ENCODE results near the gene POU2AF2. TPM values are rescaled to one million over a fixed set of nuclear protein-coding genes. Genes with fewer than 3 reads are reported as not detected.

POU2AF2 gene
- total and polyA plus RNA-seq, 4 donors, result not detected

DNA sequence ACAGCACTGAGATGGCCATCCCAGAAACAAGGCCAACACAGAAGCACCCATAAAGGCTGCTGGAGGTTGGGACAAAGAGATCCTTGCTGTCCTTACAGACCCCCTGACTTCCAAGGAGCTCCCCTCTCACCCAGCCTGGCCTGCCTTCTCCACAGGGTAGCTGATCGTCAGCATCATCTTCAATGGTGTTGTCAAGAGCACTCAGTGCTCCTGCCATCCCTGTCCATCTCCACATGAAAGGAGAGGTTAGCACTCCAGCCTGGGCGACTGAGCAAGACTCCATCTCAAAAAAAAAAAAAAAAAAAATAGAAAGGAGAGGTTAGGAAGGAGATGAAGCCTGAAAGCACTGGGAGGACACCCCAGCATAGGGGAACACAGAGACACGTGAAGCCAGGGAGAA, 50.7 kb downstream of the POU2AF2 start:
- H3K36me3 ChIP-seq (ENCODE audit: control insufficient read depth in 4 of 4, insufficient read depth in 3 of 4, low read depth in 1 of 4, low read length in 3 of 4), result no peaks in the 10 kb centered on the region
- no peak overlapping the region for H3K4me3 ChIP-seq (ENCODE audit: low read depth in 1 of 3, low read length in 3 of 3)
- H3K4me1 ChIP-seq (ENCODE audit: control insufficient read depth in 4 of 4, insufficient read depth in 4 of 4, low read length in 3 of 4), result peaks cover 6 to 24% (median 18%) of the 10 kb centered on the region in 4 donors
- WGBS, result 97% methylated on average over 3 of the region's 3 CpGs
- no peak for DNase-seq (ENCODE audit: low spot score)
- no peak overlapping the region for H3K27ac ChIP-seq (ENCODE audit: low read depth in 1 of 2, low read length in 2 of 2)
- TF ChIP-seq FOXA1 (IDR thresholded peaks at IDR 0.05) (no peak), SP1 (IDR thresholded peaks at IDR 0.05) (no peak)
- H3K9ac ChIP-seq (ENCODE audit: low read depth in 1 of 2, low read length in 2 of 2), result no peak overlapping the region
- H3K27me3 ChIP-seq (ENCODE audit: control insufficient read depth in 4 of 4, insufficient read depth in 4 of 4, low read length in 3 of 4), result no peaks in the 10 kb centered on the region
- no peaks in the 10 kb centered on the region for H3K9me3 ChIP-seq (ENCODE audit: control insufficient read depth in 4 of 4, low read length in 3 of 4)

DNA sequence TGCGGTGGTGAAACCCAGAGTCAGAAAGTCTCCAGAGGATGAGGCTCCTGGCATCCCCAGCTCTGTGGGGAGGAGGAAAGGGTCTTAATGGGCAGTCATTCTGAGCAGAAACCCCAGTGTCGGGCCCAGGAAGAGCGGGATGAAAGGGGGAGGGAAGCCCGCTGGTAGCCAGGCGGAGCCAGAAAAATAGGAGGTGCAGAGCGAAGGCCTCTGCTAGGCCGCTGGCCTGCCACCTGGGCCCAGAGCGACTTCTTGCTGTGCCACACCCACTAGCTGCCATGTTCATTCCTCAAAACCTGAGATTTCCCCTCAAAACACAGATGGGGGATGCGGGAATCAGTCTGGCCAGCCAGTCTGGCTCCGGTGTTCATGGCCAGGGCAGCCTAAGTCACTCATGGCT, 52.2 kb downstream of the POU2AF2 start:
- 98% methylated on average over 10 of the region's 10 CpGs for whole genome bisulfite sequencing
- no peaks in the 10 kb centered on the region for H3K9me3 ChIP-seq (ENCODE audit: control insufficient read depth in 4 of 4, low read length in 3 of 4)
- H3K4me1 ChIP-seq (ENCODE audit: control insufficient read depth in 4 of 4, insufficient read depth in 4 of 4, low read length in 3 of 4), result peaks cover 6 to 38% (median 33%) of the 10 kb centered on the region in 4 donors
- no peaks in the 10 kb centered on the region for H3K27me3 ChIP-seq (ENCODE audit: control insufficient read depth in 4 of 4, insufficient read depth in 4 of 4, low read length in 3 of 4)
- H3K4me3 ChIP-seq (ENCODE audit: low read depth in 1 of 3, low read length in 3 of 3), result no peak overlapping the region
- H3K9ac ChIP-seq (ENCODE audit: low read depth in 1 of 2, low read length in 2 of 2), result no peak overlapping the region
- TF ChIP-seq HNF4A (conservative IDR thresholded peaks at IDR 0.05) (no peak), CTCF (IDR thresholded peaks at IDR 0.05; ENCODE audit: low read depth, low read length, missing input control) (no peak), FOXA1 (IDR thresholded peaks at IDR 0.05) (no peak), ATF3 (IDR thresholded peaks at IDR 0.05) (no peak), RAD21 (IDR thresholded peaks at IDR 0.05) (no peak), HNF4G (IDR thresholded peaks at IDR 0.05) (no peak)
- TF ChIP-seq, protein P1, sequence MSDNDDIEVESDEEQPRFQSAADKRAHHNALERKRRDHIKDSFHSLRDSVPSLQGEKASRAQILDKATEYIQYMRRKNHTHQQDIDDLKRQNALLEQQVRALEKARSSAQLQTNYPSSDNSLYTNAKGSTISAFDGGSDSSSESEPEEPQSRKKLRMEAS (IDR thresholded peaks at IDR 0.05), result no peak
- TF ChIP-seq, protein P2, sequence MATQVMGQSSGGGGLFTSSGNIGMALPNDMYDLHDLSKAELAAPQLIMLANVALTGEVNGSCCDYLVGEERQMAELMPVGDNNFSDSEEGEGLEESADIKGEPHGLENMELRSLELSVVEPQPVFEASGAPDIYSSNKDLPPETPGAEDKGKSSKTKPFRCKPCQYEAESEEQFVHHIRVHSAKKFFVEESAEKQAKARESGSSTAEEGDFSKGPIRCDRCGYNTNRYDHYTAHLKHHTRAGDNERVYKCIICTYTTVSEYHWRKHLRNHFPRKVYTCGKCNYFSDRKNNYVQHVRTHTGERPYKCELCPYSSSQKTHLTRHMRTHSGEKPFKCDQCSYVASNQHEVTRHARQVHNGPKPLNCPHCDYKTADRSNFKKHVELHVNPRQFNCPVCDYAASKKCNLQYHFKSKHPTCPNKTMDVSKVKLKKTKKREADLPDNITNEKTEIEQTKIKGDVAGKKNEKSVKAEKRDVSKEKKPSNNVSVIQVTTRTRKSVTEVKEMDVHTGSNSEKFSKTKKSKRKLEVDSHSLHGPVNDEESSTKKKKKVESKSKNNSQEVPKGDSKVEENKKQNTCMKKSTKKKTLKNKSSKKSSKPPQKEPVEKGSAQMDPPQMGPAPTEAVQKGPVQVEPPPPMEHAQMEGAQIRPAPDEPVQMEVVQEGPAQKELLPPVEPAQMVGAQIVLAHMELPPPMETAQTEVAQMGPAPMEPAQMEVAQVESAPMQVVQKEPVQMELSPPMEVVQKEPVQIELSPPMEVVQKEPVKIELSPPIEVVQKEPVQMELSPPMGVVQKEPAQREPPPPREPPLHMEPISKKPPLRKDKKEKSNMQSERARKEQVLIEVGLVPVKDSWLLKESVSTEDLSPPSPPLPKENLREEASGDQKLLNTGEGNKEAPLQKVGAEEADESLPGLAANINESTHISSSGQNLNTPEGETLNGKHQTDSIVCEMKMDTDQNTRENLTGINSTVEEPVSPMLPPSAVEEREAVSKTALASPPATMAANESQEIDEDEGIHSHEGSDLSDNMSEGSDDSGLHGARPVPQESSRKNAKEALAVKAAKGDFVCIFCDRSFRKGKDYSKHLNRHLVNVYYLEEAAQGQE (IDR thresholded peaks at IDR 0.05), result no peak
- no peak for DNase-seq (ENCODE audit: low spot score)
- no peaks in the 10 kb centered on the region for H3K36me3 ChIP-seq (ENCODE audit: control insufficient read depth in 4 of 4, insufficient read depth in 3 of 4, low read depth in 1 of 4, low read length in 3 of 4)
- H3K27ac ChIP-seq (ENCODE audit: low read depth in 1 of 2, low read length in 2 of 2), result no peak overlapping the region

GRCh38 chr11:111298413-111299100, 53.0 kb downstream of the POU2AF2 start, which contains the start of gene POU2AF3:
TSS of gene POU2AF3 (plus strand) at chr11:111298546. CDS start at chr11:111298582, 36 bp downstream.
- WGBS, result 28% methylated on average over 57 of the region's 57 CpGs
- peak; percentile 45 for DNase-seq (ENCODE audit: low spot score)

More at GRCh38 chr11:111298413-111299100, 53.0 kb downstream of the POU2AF2 start, which contains the start of gene POU2AF3:
- H3K27me3 ChIP-seq (ENCODE audit: control insufficient read depth in 4 of 4, insufficient read depth in 4 of 4, low read length in 3 of 4), result no peaks in the 10 kb centered on the region
- no peaks in the 10 kb centered on the region for H3K9me3 ChIP-seq (ENCODE audit: control insufficient read depth in 4 of 4, low read length in 3 of 4)
- no peaks in the 10 kb centered on the region for H3K36me3 ChIP-seq (ENCODE audit: control insufficient read depth in 4 of 4, insufficient read depth in 3 of 4, low read depth in 1 of 4, low read length in 3 of 4)
- peaks cover 8 to 47% (median 42%) of the 10 kb centered on the region in 4 donors for H3K4me1 ChIP-seq (ENCODE audit: control insufficient read depth in 4 of 4, insufficient read depth in 4 of 4, low read length in 3 of 4)
- peak within 1 kb of the TSS; percentile 60 to 67 (median 62) for H3K4me3 ChIP-seq (ENCODE audit: low read depth in 1 of 3, low read length in 3 of 3)
- H3K27ac ChIP-seq (ENCODE audit: low read depth in 1 of 2, low read length in 2 of 2), result peak within 1 kb of the TSS; percentile 72 to 74
- peak within 1 kb of the TSS in 1 of 2 donors; percentile 1 for H3K9ac ChIP-seq (ENCODE audit: low read depth in 1 of 2, low read length in 2 of 2)
- no peak for TF ChIP-seq NR2F2 (IDR thresholded peaks at IDR 0.05)
- no peak for TF ChIP-seq HNF4G (IDR thresholded peaks at IDR 0.05)
- TF ChIP-seq, protein P1 (IDR thresholded peaks at IDR 0.05), result no peak
- no peak for TF ChIP-seq ATF3 (IDR thresholded peaks at IDR 0.05)
- no peak for TF ChIP-seq YY1 (IDR thresholded peaks at IDR 0.05)
- TF ChIP-seq FOXA2 (IDR thresholded peaks at IDR 0.05), result no peak
- TF ChIP-seq, protein P2 (IDR thresholded peaks at IDR 0.05), result no peak
- no peak for TF ChIP-seq CTCF (IDR thresholded peaks at IDR 0.05; ENCODE audit: low read depth, low read length, missing input control)
